ENCODE data around the gene PRDM15.

- TF ChIP-seq EZH2 (IDR thresholded peaks at IDR 0.05; ENCODE audit: borderline replicate concordance, low read length) (no peak), CTCF (conservative IDR thresholded peaks at IDR 0.05 in 1 of 2, IDR thresholded peaks at IDR 0.05 in 1 of 2; ENCODE audit: extremely low read depth in 1 of 2, insufficient read depth in 1 of 2, low read depth in 1 of 2, low read length in 2 of 2) (no peak)
Measured at GRCh38 chr21:41871293-41872030, 7.7 kb downstream of the PRDM15 start.

Data from mammary epithelial cell (primary cell).